HL-60 (cell line): ENCODE measurements around the gene PLA2G4C.

Experiments used
- CTCF ChIP-seq: IDR thresholded peaks from one replicate; pipeline ENCODE4 v1.5.1; 2011; ENCODE audit warnings: low read length, control low read depth, inconsistent platforms; ENCODE audit not compliant: insufficient read depth
- GABPA ChIP-seq: IDR thresholded peaks from 2 replicates; pipeline ENCODE4 v1.6.1; 2012; ENCODE audit warnings: low read depth
- REST ChIP-seq: IDR thresholded peaks from 2 replicates; pipeline ENCODE4 v1.6.1; 2012; ENCODE audit warnings: low read depth; ENCODE audit not compliant: insufficient replicate concordance

DNA sequence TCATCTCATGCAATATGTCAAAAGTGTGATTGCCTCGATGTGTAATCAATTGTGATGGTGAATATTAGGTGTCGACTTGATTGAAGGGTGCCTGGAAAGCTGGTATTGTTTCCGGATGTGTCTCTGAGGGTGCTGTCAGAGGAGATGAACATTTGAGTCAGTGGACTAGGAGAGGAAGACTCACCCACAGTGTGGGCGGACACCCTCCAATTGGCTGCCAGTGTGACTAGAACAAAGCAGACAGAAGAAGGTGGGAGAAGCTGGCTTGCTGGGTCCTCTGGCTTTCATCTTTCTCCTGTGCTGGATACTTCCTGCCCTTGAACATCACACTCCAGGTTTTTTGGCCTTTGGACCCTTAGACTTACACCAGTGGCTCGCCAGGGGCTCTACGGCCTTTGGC, 51.3 kb downstream of the PLA2G4C start:
- TF ChIP-seq CTCF (no peak), REST (no peak), GABPA (no peak)
